Measurements from ENCODE around the gene TMEM125.

- TF ChIP-seq CTCF (IDR thresholded peaks at IDR 0.05) (no peak), POLR2A (IDR thresholded peaks at IDR 0.05) (no peak), POLR2AphosphoS5 (IDR thresholded peaks at IDR 0.05; ENCODE audit: insufficient read depth in 1 of 2, low read depth in 1 of 2) (no peak)
Measured at GRCh38 chr1:43265431-43265830, 4.4 kb upstream of the TMEM125 start.
